Retinal pigment epithelial cell (primary cell): ENCODE results near the gene DNAH14.
"Not testable (repeated sequence)": the region's sequence is repeated elsewhere in the genome, so short reads cannot be mapped to it uniquely, and the experiment has no call there.

Experiments
- DNase-seq: peaks from one replicate; pipeline ENCODE4 v3.0.0-alpha.2; 2010; ENCODE audit warnings: low read depth
- H3K4me3 ChIP-seq: 2 replicates; pipeline ENCODE4 v1.5.1; 2011; ENCODE audit warnings: mild to moderate bottlenecking, low read length, control low read depth, moderate library complexity
- TF ChIP-seq, protein P1 (sequence below): conservative IDR thresholded peaks from 2 replicates; pipeline ENCODE4 v1.5.1; 2011; ENCODE audit warnings: low read depth, low read length, control low read depth, inconsistent platforms

The DNAH14 gene

DNA sequence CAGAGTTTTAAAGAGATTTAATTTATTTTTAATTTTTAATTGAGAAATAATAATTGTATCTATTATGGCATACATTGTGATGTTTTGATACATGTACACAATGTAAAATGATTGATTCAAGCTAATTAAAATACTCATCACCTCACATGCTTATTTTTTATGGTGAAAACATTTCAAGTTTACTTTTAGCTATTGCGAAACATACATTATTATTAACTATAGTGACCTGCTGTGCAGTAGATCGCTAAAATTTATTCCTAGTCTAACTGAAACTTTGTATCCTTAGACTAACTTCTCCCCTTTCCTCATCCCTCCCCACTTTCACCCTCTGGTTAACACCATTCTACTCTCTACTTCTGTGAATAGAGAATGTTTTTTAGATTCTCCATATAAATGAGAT lies 191.6 kb downstream of the DNAH14 start:
- TF ChIP-seq, protein P1, sequence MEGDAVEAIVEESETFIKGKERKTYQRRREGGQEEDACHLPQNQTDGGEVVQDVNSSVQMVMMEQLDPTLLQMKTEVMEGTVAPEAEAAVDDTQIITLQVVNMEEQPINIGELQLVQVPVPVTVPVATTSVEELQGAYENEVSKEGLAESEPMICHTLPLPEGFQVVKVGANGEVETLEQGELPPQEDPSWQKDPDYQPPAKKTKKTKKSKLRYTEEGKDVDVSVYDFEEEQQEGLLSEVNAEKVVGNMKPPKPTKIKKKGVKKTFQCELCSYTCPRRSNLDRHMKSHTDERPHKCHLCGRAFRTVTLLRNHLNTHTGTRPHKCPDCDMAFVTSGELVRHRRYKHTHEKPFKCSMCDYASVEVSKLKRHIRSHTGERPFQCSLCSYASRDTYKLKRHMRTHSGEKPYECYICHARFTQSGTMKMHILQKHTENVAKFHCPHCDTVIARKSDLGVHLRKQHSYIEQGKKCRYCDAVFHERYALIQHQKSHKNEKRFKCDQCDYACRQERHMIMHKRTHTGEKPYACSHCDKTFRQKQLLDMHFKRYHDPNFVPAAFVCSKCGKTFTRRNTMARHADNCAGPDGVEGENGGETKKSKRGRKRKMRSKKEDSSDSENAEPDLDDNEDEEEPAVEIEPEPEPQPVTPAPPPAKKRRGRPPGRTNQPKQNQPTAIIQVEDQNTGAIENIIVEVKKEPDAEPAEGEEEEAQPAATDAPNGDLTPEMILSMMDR = no peak
- no peak for DNase-seq
- H3K4me3 ChIP-seq = no peak overlapping the region

DNA sequence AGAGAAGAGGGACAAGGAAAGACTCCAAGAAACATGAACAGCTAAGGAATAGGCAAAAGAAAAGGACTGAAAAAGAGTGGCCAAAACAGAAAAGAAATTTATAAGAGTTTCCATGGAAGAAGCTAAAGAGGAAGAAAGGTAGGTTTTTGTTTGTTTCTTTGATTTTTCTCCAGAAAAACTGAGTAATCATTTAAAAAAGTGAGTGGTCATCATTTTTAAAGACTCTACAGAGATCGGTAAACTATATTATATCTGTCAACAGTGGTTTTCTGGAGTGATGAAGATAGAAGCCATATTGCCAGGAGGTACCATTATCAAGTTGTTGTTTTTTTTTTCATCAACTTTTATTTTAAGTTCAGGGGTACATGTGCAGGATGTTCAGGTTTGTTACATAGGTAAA lies 202.4 kb downstream of the DNAH14 start:
- no peak for DNase-seq
- H3K4me3 ChIP-seq = no peak overlapping the region
- TF ChIP-seq, protein P1 = no peak

DNA sequence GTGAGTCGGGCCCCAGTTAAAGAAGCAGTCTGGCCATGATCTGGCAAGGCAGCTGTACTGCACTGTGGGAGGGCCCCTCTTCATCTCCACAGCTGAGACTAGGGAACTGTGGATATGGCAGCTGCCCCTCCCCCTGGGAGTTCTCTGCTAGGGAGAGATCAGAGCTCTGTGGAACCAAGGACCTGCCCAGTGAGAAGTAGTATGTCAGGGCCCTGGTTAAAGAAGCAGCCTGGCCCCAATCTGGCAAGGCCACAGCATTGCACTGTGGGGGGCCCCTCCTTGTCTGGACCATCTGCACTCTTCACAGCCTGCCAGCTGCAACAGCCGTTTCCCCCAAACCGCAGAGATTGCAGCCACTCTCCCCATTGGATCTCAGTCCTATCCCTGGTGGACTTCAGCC lies 208.5 kb downstream of the DNAH14 start:
- TF ChIP-seq, protein P1 = no peak
- no peak for DNase-seq
- no peak overlapping the region for H3K4me3 ChIP-seq

DNA sequence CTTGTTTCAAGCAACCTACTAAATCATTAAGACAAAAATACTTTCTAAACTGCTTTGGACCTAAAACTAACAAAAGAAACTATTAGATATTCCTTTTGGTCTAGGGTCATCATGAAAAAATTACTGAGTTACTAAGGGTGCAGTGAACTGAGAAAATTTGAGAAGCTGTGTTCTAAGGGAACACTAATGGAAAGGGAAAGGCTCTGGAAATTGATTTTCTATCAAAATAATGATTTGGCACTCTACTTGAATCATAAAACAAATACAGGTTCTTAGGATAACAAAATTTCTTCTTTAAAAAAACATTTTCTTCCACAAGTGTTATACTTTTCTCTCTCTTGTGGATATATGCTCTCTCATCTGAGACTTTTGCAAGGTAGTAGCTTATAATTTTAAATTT lies 213.5 kb downstream of the DNAH14 start:
- H3K4me3 ChIP-seq = no peak overlapping the region
- TF ChIP-seq, protein P1 = no peak
- no peak for DNase-seq

DNA sequence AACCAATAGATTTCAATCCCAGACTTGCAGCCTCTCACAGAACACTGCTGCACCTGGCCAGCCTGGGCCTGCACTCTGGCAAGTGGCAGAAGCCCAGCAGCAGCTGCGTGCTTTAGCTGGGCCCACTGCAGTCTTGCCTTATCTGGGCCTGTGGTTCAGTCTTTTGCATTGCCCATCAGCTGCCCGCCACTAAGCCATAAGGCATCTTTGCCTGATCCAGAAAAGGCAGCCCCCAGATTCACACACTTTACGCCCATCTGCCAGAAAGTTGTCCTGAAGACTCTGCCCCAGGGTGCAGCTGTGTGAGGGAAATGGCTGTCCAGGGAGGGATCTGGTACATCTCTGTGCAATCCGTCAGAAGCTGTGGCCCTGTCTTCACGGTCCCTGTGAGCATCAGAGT lies 217.0 kb downstream of the DNAH14 start:
- TF ChIP-seq, protein P1 = no peak
- DNase-seq = no peak
- no peak overlapping the region for H3K4me3 ChIP-seq

DNA sequence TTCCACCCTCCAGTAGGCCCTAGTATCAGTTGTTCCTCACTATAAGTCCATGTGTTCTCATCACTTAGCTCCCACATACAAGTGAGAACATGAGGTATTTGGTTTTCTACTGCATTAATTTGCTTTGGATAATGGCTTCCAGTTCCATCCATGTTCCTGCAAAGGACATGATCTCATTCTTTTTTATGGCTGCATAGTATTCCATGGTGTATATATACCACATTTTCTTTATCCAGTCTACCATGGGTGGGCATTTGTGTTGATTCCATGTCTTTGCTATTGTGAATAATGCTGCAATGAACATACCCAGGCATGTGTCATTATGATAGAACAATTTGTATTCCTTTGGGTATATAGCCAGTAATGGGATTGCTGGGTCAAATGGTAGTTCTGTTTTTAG lies 218.3 kb downstream of the DNAH14 start:
- DNase-seq = not testable (repeated sequence)

DNA sequence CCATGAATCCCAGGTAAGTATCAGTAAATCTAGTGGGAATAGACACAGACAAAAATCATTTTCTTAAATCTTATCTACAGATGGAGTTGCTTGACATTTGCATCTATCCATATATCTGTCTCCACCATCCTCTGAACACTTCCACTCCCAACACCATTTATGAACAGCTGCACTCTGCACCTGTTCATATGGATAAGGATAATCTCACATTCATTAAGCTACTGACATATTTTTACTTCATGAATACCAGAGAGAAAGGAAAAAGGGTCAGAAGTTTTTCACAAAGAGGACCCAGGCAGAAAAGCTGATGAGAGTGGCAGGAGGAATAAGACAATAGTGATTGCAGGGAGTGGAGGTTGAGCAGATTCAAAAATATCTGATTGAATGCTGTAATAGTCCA lies 222.6 kb downstream of the DNAH14 start:
- TF ChIP-seq, protein P1 = no peak
- DNase-seq = no peak
- H3K4me3 ChIP-seq = no peak overlapping the region

More for the DNA sequence above, 218.3 kb downstream of the DNAH14 start:
- H3K4me3 ChIP-seq = not testable (repeated sequence)

DNA sequence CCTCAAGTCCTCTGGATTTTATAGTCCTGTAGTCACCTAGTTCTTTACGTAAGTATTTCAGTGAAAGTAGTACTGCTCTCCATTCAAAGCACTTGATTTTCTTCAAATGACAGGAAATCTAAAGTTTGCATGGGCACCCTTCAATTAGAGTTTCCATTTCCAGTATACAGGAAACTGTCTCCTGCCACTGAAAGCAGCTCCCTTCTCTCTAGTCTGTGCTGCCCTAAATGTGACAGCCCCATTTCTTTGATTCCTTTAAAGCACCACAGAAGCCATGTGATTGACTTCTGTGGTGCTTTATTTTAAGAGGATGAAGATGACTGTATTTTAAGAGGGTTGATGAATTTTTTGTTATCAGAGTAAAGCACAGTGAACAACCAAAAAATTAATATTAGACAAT lies 226.1 kb downstream of the DNAH14 start:
- no peak overlapping the region for H3K4me3 ChIP-seq
- TF ChIP-seq, protein P1 = no peak
- DNase-seq = no peak
